GM18951 (cell line): ENCODE measurements around the gene NCEH1.

Experiments used
- POLR2A ChIP-seq: IDR thresholded peaks from 4 replicates; pipeline ENCODE4 v1.6.1; 2011; ENCODE audit warnings: mild to moderate bottlenecking; ENCODE audit not compliant: insufficient read length, insufficient read depth; ENCODE audit errors: extremely low read depth
- in situ Hi-C: fragments of 300-500 bp; cut with MboI; formaldehyde crosslinking; loops from one replicate; pipeline ENCODE4 v1.12.0; 2022; ENCODE audit warnings: low sequenced_read_pairs, mixed read lengths, inconsistent platforms; ENCODE audit not compliant: unreplicated experiment

NCEH1 gene

DNA sequence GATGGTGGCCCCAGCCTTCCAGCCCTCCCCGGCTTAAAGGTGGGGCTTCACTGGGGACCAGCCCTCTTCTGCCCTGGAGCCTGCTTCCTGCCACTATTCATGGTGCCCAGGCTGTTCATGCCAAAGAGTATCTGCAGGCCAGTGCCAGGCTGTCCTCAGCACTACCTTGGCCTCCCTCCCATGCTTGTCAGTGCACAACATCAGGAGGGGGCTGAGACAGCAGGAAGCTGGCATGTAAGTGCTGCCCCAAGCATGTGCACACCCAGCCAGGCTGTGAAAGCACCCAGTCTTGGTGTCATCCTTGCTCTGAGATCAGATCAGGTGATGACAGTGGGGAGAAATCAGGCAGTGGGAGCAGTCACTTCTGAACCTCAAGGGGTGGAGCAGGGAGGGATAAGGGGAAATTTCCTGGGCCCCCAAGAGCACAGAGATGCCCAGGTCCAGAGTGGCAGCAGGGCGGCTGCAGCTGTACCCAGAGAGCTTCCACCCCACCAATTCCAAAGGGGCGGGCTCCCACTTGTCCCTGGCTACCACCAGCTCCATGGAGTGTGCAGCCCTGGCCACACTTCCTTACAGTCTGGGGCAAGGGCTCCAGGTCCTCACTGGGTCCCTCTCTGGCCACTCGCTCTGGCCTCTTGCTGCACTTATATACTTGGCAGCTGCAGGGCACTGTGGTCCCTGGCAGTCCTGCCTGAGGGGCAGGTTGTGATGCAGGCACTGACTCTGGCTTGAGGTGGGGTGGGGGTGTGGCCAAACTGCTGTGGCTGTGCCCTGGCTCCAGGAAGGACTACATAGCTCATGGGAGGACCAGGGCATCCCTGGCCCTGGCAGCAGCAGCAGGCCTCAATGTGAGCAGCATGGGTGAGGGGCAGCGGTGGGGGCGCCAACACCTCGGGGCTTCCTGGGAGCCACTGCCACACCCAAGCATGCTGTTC, 96.3 kb downstream of the NCEH1 start:
- TF ChIP-seq POLR2A: no peak
- in situ Hi-C loops: no loop called here

DNA sequence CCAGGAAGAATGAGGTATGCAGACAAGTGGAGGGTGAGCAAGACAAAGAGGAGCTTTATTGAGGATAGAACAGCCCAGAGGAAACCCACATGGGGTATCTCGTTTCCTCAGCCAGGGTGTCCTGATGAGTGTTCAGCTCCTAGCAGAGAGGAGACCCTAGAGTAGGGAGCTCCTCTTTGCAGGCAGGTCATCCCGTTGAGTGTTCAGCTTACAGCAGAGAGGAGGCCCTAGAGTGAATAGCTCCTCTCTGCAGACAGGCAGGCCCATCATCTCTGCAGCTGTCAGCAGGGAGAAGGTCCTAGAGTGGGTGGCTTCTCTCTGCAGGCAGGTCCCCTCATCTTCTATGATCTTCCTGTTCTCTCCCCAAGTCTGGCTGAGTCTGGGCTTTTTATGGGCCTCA, 97.0 kb downstream of the NCEH1 start:
- in situ Hi-C loops: no loop called here
- TF ChIP-seq POLR2A: no peak

DNA sequence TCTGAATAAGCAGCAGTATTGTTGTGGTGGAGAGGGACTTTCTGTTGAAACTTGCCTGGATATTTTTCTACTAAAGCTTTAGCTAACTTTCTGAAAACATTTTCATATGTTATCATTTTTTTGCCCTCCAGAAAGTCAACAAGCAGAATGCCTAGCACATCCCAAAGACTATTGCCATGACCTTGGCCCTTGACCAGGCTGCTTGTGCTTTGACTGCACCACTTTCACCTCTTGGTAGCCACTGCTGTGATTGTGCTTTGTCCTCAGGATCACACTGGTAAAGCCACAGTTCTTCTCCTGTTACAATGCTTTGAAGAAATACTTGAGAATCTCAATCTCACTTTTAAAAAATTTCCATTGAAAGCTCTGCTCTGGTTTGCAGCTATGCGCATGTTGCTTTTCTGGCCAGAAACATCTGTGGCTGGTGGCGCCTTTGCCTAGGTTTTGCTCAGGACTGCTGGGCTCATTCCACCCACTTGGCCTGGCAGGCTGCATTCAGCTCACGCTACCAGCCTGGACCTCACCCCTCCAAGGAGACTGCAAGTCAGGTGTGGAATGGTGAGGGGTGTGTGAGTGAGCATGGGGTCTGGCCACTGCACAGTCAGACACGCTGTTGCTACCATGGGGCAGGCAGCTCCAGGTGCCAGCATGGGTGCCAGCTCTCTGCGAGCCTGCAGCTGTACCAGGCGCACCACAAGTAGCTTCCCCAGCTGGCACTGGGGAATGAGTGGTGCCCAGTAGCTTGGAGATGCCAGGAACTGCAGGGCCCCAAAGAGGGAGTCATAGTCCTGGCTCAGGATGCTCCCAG, 97.8 kb downstream of the NCEH1 start:
- TF ChIP-seq POLR2A: no peak
- in situ Hi-C loops: no loop called here

DNA sequence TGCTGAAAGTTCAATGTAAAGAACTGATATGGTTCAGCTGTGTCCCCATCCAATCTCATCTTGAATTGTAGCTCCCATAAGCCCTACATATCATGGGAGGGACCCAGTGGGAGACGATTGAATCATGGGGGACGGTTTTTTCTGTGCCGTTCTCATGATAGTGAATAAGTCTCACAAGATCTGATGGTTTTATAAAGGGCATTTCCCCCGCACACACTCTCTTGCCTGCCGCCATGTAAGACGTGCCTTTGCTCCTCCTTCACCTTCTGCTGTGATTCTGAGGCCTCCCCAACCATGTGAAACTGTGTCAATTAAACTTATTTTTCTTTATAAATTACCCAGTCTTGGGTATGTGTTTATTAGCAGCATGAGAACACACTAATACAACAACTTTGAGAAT, 101.1 kb downstream of the NCEH1 start:
- in situ Hi-C loops: no loop called here
- no peak for TF ChIP-seq POLR2A

DNA sequence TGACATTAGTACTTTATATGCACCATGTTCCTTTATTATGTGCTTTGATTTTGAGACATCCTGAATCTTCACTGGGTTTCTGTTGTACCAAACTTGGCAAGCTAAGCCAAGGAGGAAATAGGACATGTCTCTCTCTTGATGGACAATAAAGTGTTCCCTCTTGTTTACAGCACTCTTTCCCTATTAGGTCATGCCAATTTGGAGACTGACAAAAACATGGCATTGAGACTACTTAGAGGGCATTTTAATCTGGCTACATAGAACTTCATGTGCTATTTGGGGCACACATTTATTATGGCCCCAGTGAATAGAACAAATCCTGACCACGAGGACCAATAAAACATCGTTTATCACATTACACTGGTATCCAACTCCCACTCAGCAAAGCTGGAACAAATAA, 102.3 kb downstream of the NCEH1 start:
- in situ Hi-C loops: no loop called here
- no peak for TF ChIP-seq POLR2A

DNA sequence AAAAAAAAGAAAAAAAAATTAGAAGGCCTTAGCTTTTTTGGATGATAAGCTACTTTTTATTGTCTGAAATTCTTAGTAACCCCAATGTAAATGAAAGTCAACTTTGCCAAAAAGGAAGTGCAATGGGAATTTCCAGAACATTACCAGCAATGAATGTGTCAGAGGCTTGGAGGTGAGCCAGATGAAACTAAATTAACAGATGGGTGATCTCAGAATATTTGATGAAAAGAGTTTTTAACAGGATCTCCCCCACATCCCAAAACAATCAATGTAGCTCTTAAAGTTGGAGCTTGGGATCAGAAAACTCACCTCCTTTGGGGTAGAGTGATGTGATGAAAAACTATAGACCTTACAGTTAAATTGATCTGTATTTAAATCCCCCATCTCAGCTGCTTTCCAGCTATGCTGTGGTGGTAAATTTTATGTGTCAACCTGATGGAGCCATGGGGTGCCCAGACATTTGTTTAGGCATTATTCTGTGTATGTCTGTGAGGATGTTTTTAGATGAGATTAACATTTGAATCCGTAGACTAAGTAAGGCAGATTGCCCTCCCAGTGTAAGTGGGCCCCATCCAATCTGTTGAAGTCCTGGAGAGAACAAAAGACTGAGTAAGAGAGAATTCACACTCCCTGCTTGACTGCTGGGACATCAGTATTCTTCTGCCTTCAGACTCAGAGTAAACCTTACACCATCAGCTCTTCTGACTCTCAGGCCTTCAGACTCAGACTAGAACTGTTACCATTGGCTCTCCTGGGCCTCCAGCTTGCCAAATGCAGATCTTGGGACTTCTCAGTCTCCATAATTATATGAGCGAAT, 103.4 kb downstream of the NCEH1 start:
- TF ChIP-seq POLR2A: no peak
- in situ Hi-C loops: no loop called here

DNA sequence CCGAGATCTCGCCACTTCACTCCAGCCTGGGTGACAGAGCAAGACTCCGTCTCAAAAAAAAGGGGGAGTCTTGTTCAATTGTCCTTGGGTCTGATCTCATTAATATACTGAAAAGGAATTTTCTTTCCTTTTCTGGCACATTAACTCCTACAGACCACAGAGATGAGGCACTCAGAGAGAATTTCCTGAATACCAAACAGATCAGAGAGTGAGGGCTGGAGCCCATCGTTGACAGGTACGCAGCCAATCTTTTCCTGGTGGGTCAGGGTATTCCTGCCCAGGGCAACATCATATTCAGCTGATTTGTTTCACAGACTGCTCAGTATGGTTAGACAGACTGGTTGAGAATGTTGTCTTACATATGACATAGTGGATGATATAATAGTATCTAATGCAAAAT, 104.8 kb downstream of the NCEH1 start:
- in situ Hi-C loops: no loop called here
- no peak for TF ChIP-seq POLR2A

DNA sequence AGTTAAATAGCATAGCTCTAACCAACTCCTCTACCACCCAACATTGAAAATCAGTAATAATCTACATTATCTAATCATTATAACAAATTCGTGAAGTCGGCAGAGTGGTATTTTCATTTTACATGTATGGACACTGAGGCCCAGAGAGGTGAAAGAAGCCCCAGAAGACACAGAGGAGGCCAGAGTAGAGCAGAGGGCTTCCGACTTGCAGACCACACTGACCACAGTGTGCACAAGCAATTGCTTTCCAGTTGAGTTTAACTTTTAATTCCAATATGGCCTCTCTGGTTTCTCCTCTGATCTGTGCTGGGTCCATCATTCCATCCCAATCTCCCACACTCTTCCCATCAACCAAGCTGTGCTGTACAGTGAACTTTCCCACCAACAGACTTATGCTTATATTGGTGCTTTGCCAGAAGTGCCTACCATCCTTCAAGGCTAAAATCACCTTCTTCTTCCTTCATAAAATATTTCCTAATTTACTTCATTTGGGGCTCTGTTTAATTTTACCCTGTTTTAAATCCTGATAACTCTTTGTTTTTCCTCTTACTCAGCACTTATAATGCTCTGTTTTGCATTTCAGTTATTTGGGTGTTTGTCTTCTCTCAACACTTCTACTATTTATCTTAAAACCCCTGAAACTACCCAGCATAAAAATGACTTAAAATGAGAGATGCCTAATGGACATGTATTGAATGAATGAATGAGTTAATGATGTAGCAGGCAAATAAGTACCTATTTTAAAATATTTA, 105.8 kb downstream of the NCEH1 start:
- TF ChIP-seq POLR2A: no peak
- in situ Hi-C loops: no loop called here

DNA sequence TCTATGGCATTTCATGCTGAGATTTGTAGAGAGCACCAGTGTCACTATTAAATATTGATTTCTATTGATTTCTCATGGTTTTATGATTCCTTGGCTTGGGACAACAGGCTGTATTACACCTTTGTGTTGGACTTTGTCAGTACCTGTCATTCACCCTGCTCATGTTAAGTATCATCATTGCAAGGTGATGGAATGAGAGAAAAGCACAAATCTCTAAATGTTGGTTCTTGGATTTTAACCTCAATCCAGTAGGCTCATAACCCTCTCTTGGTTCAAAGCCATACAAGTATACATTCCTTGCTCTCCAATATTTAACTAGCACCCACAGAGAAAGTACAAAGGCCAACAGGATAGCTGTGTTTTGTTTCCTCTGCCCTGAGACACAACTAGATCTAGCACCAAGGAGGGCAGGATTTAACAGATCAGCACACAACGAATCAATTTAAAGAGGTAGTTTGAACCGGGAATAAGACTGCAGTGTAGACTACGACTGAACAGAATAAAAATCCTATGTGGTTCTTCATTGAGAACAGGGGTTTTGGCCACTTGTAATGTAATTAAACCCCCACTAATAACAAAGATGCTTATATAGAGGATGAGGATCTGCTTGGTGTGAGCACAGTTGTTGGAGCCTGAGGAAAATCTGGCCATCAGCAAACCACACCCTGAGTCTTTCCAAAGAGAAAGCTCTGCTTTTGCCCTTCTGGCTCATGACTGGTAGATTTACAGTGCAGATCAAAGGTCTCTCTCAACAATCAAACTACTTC, 109.6 kb downstream of the NCEH1 start:
- in situ Hi-C loops: no loop called here

DNA sequence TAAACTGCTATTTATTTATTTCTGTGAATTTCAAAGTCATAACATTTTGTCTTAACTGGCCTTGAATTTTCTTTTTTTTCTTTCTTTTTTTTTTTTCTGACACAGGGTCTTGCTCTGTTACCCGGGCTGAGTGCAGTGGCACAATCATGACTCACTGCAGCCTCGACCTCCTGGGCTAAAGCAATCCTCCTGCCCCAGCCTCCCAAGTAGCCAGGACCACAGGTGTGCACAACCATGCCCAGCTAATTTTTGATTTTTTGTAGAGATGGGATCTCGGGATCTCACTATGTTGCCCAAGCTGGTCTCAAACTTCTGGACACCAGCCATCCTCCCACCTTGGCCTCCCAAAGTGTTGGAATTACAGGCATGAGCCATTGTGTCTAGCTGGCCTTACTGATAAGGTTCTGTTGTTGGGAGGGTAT, 110.2 kb downstream of the NCEH1 start:
- no peak for TF ChIP-seq POLR2A
- in situ Hi-C loops: no loop called here

More for the DNA sequence above, 109.6 kb downstream of the NCEH1 start:
- no peak for TF ChIP-seq POLR2A

DNA sequence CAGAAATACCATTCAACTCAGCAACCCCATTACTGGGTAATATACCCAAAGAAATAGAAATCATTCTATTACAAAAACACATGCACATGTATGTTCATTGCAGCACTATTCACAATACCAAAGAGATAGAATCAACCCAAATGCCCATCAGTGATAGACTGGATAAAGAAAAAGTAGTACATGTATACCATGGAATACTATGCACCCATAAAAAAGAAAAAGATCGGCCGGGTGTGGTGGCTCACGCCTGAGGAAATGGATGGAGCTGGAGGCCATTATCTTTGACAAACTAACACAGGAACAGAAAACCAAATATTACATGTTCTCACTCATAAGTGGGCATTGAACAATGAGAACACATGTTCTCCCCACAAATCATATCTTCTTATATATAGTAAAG, 112.0 kb downstream of the NCEH1 start:
- in situ Hi-C loops: no loop called here
- no peak for TF ChIP-seq POLR2A

DNA sequence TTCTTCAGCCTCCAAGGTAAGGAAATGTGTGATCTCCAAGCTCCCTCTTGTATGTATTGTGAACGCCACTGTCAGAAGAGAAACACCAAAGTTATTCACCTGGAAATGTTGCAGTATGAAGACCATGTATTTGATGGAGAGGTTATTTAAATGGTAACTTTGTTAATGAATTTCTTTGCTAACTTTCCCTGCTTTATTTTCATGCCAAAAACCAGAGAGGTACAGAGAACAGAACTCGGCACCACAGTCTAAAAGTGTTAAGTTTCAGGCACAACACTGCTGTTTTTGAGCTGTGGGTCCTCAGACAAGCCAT, 114.5 kb downstream of the NCEH1 start:
- in situ Hi-C loops: no loop called here
- TF ChIP-seq POLR2A: no peak
